NCI-H748 treated with DMSO at 0.1 percent for 48 hours (cell line): ENCODE data around the gene EPHB2.
"Not testable (repeated sequence)": the region's sequence is repeated elsewhere in the genome, so short reads cannot be mapped to it uniquely, and the experiment has no call there.

Experiments used
- DNase-seq: peaks from one replicate; lab custom pipeline; 2025; lab: John Stamatoyannopoulos, UW

Gene EPHB2

DNA sequence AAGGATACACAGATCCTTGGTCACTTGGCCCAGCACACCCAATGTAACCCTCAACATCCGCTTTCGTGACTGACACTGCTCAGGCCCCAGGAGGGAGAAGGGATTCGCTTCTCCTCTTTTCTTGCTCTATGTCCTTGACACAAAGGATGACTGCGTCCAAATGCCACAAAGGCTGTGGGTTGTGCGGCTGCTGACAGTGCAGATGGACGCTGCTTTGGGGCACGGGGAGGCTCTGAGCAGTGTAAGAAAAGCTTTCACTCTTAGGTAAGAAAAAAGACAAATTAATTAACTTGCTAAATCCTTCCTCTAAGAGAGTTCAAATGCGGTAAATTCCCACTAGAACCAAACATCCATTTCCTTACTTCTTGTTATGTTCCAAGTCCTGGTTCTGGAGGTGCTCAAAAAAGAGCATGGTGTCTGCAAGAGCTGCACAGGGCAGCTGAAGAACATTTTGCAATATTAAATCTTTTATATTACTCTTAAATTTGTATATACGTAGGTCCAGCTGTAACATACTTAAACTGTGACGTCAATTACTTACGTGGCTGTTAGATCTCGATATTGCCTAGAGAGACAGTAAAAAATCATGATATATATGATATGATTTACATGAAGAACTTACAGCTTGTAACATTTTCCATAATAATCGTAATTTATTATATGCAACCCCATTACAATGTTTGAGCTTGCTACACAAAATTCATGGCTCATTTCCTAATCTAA, 19.4 kb upstream of the EPHB2 start:
- DNase-seq, result no peak

- DNase-seq, result no peak
Observed at GRCh38 chr1:22694172-22694571, 16.5 kb upstream of the EPHB2 start.

GRCh38 chr1:22696610-22697009, 14.0 kb upstream of the EPHB2 start:
- no peak for DNase-seq

GRCh38 chr1:22697980-22698379, 12.7 kb upstream of the EPHB2 start:
- DNase-seq, result no peak

DNA sequence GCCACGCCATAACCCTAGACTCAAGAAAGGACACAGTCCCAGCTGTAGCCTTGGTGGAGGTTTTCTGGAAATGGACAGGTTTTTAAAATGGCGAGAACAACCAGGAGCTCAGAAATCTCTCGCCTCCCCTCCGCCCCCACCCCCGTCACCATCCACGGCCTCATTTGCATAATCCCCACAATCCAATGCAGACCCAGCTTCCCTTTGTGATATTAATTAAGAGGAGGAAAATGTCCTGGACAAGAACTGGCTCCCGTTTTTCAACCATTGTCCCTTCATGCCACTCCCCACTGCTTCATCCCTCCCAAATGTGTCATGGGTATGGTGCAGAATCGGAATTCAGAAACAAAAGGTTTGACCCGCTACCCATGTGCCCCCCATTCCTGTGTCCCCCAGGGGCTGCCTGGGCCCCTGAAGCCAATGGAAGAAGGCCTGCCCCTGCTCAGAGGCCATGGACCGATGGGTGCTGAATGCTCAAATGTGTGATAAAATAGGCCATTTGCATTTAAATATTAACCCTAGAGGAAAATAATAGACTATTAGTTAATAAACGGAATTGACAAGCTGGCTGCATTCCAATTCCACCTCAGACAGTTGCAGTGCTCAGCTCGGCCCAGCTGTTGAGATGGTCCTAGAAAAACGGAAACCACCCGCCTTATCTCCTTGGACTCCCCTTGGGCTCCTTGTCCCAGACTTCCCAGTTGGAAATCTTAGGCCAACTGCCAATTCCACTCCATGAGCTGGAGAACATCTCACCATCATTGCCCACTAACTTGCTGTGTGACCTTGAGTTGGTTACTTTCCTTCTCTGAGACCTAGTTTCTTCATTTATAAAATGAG, 10.7 kb upstream of the EPHB2 start:
- DNase-seq, result no peak

- DNase-seq, result no peak
Observed at GRCh38 chr1:22702296-22703085, 8.1 kb upstream of the EPHB2 start.

DNA sequence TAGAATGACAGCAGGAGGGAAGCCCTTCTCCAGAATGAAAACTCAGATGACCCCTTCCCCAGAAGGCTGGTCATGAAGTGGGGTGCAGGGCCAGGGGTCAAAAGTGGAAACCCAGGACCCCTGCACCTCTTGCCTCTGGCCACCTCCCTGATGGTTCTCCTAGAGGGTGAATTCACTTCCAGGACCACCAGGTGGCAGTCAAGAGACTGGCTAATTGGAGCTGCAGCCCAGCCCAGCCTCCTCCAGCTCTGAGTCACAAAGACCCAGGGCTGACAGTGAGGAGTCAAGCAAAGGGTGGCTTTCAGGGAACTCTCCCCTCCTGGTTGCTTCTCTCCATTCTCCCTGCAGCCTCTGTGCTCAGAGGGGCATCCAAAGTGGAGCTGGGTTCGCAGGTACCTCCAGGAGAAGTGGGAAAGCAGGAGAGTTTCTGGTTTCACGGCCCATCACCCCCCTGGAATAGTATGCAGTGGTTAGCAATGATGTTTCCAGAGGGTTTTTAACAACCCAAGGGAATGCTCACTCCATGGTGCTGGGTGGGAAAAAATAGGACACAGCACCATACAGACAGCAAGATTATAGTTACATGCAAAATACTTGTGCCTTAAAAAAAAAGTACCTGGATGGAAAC, 6.1 kb upstream of the EPHB2 start:
- DNase-seq, result no peak

- no peak for DNase-seq
Observed at GRCh38 chr1:22705586-22705985, 5.1 kb upstream of the EPHB2 start.

- DNase-seq, result not testable (repeated sequence)
Observed at GRCh38 chr1:22706100-22706499, 4.5 kb upstream of the EPHB2 start.

- DNase-seq, result no peak
Observed at GRCh38 chr1:22708777-22709176, 1.9 kb upstream of the EPHB2 start.

- DNase-seq, result no peak
Observed at GRCh38 chr1:22709227-22709626, 1.4 kb upstream of the EPHB2 start.

DNA sequence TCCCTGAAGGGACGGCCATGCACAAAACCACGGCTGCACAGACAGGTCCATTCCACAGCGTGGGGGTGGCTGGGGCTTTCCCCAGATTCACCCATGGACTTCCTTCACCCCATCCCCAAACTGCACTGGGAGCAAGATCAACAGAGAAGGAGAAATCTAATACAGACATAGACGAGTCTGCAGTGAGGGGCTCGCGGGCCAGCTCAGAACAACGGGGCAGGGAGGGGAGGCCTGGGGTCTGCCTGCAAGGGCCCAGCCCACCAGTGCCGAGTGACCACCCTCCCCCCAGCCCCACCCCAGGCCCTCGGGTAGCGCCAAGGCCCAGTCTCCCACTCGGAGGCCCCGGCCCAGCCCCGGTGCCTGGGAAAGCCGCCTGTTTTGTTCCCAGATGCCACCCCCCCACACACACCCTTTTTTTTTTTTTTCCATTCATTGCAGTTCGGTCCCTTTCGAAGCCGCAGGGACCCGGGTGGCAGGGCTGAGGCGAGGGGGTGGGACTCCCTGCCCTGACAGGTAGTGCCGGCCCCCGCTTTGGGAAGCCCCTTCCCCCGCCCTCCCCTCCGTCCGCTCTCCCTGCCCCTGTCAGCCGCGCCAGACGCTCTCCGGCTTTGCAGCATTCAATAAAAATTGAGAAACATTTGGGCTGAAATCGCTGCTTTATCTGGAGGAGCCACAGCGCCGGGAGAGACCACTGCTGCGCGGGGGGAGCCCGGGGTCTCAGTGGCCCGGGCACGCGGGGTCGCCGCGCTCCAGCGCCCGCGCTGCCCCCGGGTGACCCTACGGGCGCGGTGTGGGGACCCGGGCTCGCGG, 543 bp upstream of the EPHB2 start:
- DNase-seq, result peak; percentile 23

DNA sequence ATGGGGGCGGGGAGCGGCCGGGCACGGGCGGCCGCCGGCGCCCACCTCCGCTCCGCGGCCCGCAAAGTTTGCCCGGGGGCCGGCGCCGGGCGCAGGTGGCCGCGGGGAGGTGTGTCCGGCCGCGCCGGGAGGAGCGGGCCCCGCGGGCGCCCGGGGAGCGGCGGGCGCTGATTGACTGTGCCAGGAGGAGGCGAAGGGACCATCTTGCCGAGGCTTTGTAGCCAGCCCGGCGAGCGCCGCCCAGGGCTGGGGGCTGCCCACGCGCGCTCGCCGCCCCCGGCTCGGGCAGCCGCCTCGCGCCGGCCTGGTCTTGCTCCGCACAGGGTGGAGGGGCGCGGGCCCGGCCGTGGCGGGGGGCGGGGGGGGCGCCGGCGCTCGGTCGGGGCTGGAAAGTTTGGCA, 432 bp downstream of the EPHB2 start:
- DNase-seq, result no peak

DNA sequence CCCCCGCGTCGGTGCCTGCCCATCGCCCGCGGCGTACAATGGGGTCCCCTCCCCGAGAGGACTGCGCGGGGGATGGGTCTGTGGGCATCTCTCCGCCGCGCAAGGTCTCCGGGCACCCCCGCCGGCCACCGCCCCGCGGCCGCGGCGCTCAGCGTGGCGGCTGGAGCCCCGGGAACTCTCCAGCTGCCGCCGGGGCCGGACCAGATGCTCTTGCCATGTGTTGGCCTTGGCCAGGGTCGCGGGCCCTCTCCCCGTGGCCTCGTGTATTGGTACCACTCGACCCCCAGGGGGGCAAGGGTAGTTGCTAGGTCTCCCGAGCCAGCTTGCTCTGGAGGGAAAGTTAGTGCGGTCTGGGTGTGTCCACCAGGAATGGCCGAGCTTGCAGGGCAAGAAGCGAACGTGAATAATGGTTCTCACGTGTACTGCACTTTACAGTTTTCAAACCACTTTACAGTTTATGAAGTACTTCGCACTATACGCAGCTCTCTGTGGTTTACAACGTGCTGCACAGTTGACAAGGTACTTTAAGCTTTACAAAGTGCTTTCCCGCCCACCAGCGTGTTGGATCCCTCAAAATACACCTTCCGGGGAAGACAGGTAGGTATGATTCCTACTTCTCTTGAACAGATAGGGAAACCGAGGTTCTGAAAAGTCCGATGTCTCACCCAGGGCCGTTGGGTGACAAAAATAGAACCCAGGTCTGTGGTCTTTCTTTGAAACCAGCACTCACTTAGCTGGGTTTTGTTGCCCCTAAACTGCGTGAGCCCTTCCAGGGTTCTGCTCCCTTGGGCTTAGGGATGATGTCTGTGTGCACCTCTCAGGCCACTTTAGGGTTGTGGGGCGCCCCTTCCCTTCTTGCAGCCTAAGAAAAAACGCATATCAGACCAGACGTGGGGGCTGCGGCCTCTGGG, 1.2 kb downstream of the EPHB2 start:
- DNase-seq, result no peak

GRCh38 chr1:22712502-22713271, 2.0 kb downstream of the EPHB2 start:
- no peak for DNase-seq

DNA sequence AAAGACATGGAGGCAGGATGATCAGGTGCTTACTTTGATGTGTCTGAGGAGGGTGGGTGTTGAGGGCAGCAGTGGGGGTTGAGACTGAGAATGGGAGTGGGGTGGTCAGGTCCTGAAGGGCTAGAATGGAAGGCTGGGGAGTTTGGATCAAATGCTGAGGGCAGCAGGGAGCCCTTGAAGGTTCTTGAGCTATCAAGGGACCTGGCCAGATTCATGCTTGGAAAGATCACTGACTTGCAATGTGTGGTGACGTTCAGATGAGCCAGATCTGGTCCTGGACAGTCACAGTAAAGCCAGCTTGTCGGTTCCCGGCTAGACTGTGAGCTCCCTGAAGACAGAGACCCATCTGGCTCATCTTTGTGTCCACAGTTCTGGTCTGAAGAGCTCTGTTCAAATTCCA, 3.8 kb downstream of the EPHB2 start:
- DNase-seq, result no peak

- DNase-seq, result peak; percentile 31
Observed at GRCh38 chr1:22717037-22717760, 6.6 kb downstream of the EPHB2 start.

- no peak for DNase-seq
Observed at GRCh38 chr1:22721122-22721873, 10.7 kb downstream of the EPHB2 start.
